ENCODE data around the gene NEK7. TPM values are rescaled to one million over a fixed set of nuclear protein-coding genes. Genes with fewer than 3 reads are reported as not detected.

Gene NEK7
- total and polyA plus RNA-seq, 2 of the 8 experiments (the other 6 are each of a cell fraction or from before 2014, with no cell fraction given): 5.1 to 10.0 TPM

DNA sequence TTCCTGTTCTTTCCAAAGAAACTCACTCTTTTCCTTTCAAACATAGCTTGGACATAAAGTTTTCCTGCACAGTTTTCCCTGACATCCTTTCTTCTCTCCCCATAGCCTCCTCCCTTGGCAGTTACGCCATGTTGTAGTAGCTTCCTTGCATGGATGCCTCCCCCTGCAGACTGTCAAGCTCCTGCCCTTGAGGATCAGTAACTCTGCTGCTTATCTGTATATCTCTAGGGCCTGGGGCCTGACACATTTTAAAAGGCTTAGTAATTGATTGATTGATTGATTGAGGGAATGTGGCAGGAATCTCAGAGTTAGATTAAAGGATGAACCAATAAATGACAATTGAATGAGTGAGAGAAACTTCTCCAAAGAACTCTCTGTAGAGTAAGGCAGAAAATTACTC is 143.7 kb downstream of the NEK7 start:
- H3K27ac ChIP-seq (ENCODE audit: low read depth, low read length): no peak overlapping the region
- no peak overlapping the region for H3K23ac ChIP-seq (ENCODE audit: insufficient read length)
- no peak overlapping the region for H2BK15ac ChIP-seq (ENCODE audit: low read length)
- H3K79me1 ChIP-seq (ENCODE audit: low read depth, low read length): no peaks in the 10 kb centered on the region
- H3K36me3 ChIP-seq (ENCODE audit: control insufficient read depth in 2 of 4, insufficient read depth in 4 of 4, low read length in 3 of 4): no peaks in the 10 kb centered on the region
- no peaks in the 10 kb centered on the region for H3K27me3 ChIP-seq (replicated peaks in 1 of 4; ENCODE audit: control insufficient read depth in 3 of 4, extremely low read depth in 1 of 4, insufficient read depth in 3 of 4, low read length in 3 of 4)
- no peak overlapping the region for H3K18ac ChIP-seq (ENCODE audit: extremely low read depth, low read length)
- FAIRE-seq (no peak), DNase-seq (ENCODE audit: low read depth in 1 of 2, low spot score in 2 of 2) (no peak)
- no peak overlapping the region for H2BK5ac ChIP-seq (ENCODE audit: low read depth, low read length)
- H2BK20ac ChIP-seq (ENCODE audit: low read length): no peak overlapping the region
- no peak overlapping the region for H2AK5ac ChIP-seq (ENCODE audit: low read depth, low read length)
- H4K8ac ChIP-seq (ENCODE audit: extremely low read depth, insufficient read depth, low read length): no peak overlapping the region
- no peaks in the 10 kb centered on the region for H3K79me2 ChIP-seq (ENCODE audit: control insufficient read depth in 1 of 2, insufficient read depth in 2 of 2, low read length in 2 of 2)
- H3K9ac ChIP-seq (replicated peaks in 1 of 4; ENCODE audit: extremely low read depth in 1 of 4, low read depth in 3 of 4, low read length in 3 of 4): no peak overlapping the region
- H4K91ac ChIP-seq (replicated peaks; ENCODE audit: insufficient read length, low read length): no peak overlapping the region
- 91% methylated on average over 1 of the region's 1 CpG; no CpG with 5 or more reads in 1 of the 2 experiments for WGBS, 2 experiments (ENCODE audit: extremely low coverage in 1 of 2, insufficient coverage in 1 of 2, insufficient read length in 1 of 2, insufficient replicate concordance in 2 of 2, low coverage in 1 of 2, low lambda C conversion rate in 2 of 2, missing lambda C conversion rate in 1 of 2)
- no peaks in the 10 kb centered on the region for H3K9me3 ChIP-seq (ENCODE audit: insufficient read depth in 2 of 2, low read depth in 1 of 2, low read length in 1 of 2)
- no peak overlapping the region for H3K56ac ChIP-seq (replicated peaks; ENCODE audit: insufficient read length, low read depth, low read length)
- no peak overlapping the region for H3K4me3 ChIP-seq (ENCODE audit: extremely low read depth in 1 of 4, insufficient read depth in 2 of 4, low read depth in 3 of 4, low read length in 4 of 4)
- H3K23me2 ChIP-seq (ENCODE audit: low read depth, low read length): no peaks in the 10 kb centered on the region
- POLR2A ChIA-PET (ENCODE audit: partially characterized antibody): interaction anchor here (1.0 to 1.1 kb wide), 2 partner anchors 14 to 47 kb away, joined by 3 read pairs; no protein-coding TSS in a partner anchor
- no peak overlapping the region for H2BK12ac ChIP-seq (ENCODE audit: low read depth, low read length)
- CTCF ChIA-PET (ENCODE audit: partially characterized antibody): interaction anchor here (1.1 kb wide), 1 partner anchor 35 kb away, joined by 3 read pairs; no protein-coding TSS in a partner anchor
- H3K4me1 ChIP-seq (replicated peaks in 1 of 4; ENCODE audit: control insufficient read depth in 3 of 4, insufficient read depth in 4 of 4, low read length in 3 of 4): peaks cover 0 to 3% (median 0%) of the 10 kb centered on the region in 4 experiments; a peak in 5 of 7 replicates
- H2BK120ac ChIP-seq (replicated peaks; ENCODE audit: low read depth, low read length): no peak overlapping the region
- no peak overlapping the region for H3K14ac ChIP-seq (ENCODE audit: insufficient read length)
- no peak overlapping the region for H4K5ac ChIP-seq (ENCODE audit: insufficient read length, low read depth, low read length)
- no peak overlapping the region for H3K4ac ChIP-seq (replicated peaks; ENCODE audit: insufficient read length, low read depth, low read length)
- H4K20me1 ChIP-seq (replicated peaks in 1 of 2; ENCODE audit: control insufficient read depth in 1 of 2, insufficient read depth in 2 of 2, low read length in 2 of 2): no peaks in the 10 kb centered on the region
- H2AFZ ChIP-seq (ENCODE audit: low read length): no peak overlapping the region
- no peak overlapping the region for H3K4me2 ChIP-seq (ENCODE audit: insufficient read depth in 1 of 2, low read depth in 2 of 2, low read length in 2 of 2)
- no peak for TF ChIP-seq HDAC6 (IDR thresholded peaks at IDR 0.05; ENCODE audit: low read depth, low read length)
- TF ChIP-seq SUZ12 (IDR thresholded peaks at IDR 0.05; ENCODE audit: low read length): no peak
- TF ChIP-seq KDM5A (IDR thresholded peaks at IDR 0.05; ENCODE audit: low read length): no peak
- no peak for TF ChIP-seq SAP30 (IDR thresholded peaks at IDR 0.05; ENCODE audit: insufficient read depth, insufficient replicate concordance, low read length)
- TF ChIP-seq MAFK (IDR thresholded peaks at IDR 0.05; ENCODE audit: low read depth, low read length): no peak
- TF ChIP-seq NANOG (IDR thresholded peaks at IDR 0.05; ENCODE audit: insufficient read depth, low read depth, low read length, poor library complexity, severe bottlenecking): no peak

Measured in H1 (cell line).